ENCODE data around the gene TCEA2. TPM values are rescaled to one million over a fixed set of nuclear protein-coding genes. Genes with fewer than 3 reads are reported as not detected.

TCEA2 gene
- total and polyA plus RNA-seq, 2 of the 13 experiments (the other 11 are each of a cell fraction or from before 2014, with no cell fraction given) = 28.1 to 33.7 TPM

DNA sequence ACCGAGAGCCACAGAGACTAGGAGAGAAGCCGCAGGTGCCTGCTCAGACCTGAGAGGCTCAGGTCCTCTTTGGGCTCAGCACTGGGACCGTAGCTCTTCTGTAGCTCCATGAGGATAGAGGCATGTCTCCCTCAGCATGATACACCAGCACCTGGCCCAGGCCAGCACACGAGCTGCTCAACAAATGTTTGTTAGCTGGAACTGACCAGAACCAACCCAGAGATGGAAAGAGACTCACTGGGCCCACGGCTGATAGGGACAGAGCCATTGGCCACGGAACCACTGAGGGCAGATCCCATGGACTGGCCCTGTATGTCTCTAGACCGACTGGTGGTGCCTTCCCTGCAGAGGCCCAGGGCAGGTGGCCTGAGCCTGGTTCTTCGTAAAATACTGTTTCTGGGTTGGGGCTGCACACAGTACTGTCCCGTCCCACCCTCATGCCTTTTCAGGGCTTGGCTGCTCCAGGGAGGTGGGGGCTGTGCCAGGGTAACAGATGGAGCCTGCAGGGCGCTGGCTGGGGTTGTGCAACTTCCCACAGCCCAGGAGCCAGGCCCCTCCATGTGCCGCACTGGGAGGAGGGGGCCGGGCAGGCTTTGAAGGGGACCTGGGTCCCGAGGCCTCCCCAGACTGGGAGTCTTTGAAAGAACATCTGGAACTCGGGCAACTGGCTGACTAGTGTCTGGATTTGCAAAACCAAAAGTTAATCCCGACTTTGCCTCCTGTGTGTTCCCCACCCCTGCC is 21.8 kb upstream of the TCEA2 start (continued):
- TF ChIP-seq HOXA7 (CRISPR knock-in tag; IDR thresholded peaks at IDR 0.05) = no peak
- TF ChIP-seq, protein P1, sequence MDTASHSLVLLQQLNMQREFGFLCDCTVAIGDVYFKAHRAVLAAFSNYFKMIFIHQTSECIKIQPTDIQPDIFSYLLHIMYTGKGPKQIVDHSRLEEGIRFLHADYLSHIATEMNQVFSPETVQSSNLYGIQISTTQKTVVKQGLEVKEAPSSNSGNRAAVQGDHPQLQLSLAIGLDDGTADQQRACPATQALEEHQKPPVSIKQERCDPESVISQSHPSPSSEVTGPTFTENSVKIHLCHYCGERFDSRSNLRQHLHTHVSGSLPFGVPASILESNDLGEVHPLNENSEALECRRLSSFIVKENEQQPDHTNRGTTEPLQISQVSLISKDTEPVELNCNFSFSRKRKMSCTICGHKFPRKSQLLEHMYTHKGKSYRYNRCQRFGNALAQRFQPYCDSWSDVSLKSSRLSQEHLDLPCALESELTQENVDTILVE (CRISPR knock-in tag; IDR thresholded peaks at IDR 0.05) = no peak
- TF ChIP-seq ZNF7 (CRISPR knock-in tag; IDR thresholded peaks at IDR 0.05) = peak; percentile 25
- TF ChIP-seq, protein P2, sequence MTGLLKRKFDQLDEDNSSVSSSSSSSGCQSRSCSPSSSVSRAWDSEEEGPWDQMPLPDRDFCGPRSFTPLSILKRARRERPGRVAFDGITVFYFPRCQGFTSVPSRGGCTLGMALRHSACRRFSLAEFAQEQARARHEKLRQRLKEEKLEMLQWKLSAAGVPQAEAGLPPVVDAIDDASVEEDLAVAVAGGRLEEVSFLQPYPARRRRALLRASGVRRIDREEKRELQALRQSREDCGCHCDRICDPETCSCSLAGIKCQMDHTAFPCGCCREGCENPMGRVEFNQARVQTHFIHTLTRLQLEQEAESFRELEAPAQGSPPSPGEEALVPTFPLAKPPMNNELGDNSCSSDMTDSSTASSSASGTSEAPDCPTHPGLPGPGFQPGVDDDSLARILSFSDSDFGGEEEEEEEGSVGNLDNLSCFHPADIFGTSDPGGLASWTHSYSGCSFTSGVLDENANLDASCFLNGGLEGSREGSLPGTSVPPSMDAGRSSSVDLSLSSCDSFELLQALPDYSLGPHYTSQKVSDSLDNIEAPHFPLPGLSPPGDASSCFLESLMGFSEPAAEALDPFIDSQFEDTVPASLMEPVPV (CRISPR knock-in tag; IDR thresholded peaks at IDR 0.05) = peak; percentile 82; the same call in 1 of the 2 replicates
- TF ChIP-seq, protein P3, sequence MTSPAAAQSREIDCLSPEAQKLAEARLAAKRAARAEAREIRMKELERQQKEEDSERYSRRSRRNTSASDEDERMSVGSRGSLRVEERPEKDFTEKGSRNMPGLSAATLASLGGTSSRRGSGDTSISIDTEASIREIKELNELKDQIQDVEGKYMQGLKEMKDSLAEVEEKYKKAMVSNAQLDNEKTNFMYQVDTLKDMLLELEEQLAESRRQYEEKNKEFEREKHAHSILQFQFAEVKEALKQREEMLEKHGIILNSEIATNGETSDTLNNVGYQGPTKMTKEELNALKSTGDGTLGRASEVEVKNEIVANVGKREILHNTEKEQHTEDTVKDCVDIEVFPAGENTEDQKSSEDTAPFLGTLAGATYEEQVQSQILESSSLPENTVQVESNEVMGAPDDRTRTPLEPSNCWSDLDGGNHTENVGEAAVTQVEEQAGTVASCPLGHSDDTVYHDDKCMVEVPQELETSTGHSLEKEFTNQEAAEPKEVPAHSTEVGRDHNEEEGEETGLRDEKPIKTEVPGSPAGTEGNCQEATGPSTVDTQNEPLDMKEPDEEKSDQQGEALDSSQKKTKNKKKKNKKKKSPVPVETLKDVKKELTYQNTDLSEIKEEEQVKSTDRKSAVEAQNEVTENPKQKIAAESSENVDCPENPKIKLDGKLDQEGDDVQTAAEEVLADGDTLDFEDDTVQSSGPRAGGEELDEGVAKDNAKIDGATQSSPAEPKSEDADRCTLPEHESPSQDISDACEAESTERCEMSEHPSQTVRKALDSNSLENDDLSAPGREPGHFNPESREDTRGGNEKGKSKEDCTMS (CRISPR knock-in tag; conservative IDR thresholded peaks at IDR 0.05) = peak; percentile 69; the same call in 1 of the 2 replicates
- TF ChIP-seq, protein P4, sequence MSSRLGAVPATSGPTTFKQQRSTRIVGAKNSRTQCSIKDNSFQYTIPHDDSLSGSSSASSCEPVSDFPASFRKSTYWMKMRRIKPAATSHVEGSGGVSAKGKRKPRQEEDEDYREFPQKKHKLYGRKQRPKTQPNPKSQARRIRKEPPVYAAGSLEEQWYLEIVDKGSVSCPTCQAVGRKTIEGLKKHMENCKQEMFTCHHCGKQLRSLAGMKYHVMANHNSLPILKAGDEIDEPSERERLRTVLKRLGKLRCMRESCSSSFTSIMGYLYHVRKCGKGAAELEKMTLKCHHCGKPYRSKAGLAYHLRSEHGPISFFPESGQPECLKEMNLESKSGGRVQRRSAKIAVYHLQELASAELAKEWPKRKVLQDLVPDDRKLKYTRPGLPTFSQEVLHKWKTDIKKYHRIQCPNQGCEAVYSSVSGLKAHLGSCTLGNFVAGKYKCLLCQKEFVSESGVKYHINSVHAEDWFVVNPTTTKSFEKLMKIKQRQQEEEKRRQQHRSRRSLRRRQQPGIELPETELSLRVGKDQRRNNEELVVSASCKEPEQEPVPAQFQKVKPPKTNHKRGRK (CRISPR knock-in tag; IDR thresholded peaks at IDR 0.05) = no peak
- TF ChIP-seq ZNF879 (CRISPR knock-in tag; IDR thresholded peaks at IDR 0.05) = no peak
- peak; percentile 44; the same call in 1 of the 2 replicates for TF ChIP-seq REPIN1 (CRISPR knock-in tag; IDR thresholded peaks at IDR 0.05; ENCODE audit: borderline replicate concordance, low read depth)
- peak; percentile 30 for TF ChIP-seq ZNF891 (CRISPR knock-in tag; IDR thresholded peaks at IDR 0.05)
- TF ChIP-seq, protein P5, sequence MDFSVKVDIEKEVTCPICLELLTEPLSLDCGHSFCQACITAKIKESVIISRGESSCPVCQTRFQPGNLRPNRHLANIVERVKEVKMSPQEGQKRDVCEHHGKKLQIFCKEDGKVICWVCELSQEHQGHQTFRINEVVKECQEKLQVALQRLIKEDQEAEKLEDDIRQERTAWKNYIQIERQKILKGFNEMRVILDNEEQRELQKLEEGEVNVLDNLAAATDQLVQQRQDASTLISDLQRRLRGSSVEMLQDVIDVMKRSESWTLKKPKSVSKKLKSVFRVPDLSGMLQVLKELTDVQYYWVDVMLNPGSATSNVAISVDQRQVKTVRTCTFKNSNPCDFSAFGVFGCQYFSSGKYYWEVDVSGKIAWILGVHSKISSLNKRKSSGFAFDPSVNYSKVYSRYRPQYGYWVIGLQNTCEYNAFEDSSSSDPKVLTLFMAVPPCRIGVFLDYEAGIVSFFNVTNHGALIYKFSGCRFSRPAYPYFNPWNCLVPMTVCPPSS (IDR thresholded peaks at IDR 0.05) = no peak
- no peak for TF ChIP-seq HMGA1 (CRISPR knock-in tag; conservative IDR thresholded peaks at IDR 0.05)
- peak; percentile 31 for TF ChIP-seq YY1 (IDR thresholded peaks at IDR 0.05; ENCODE audit: insufficient read depth, insufficient replicate concordance, low read depth, low read length)
- TF ChIP-seq SNRNP70 (IDR thresholded peaks at IDR 0.05; ENCODE audit: low read depth, low read length) = no peak
- TF ChIP-seq, protein P6, sequence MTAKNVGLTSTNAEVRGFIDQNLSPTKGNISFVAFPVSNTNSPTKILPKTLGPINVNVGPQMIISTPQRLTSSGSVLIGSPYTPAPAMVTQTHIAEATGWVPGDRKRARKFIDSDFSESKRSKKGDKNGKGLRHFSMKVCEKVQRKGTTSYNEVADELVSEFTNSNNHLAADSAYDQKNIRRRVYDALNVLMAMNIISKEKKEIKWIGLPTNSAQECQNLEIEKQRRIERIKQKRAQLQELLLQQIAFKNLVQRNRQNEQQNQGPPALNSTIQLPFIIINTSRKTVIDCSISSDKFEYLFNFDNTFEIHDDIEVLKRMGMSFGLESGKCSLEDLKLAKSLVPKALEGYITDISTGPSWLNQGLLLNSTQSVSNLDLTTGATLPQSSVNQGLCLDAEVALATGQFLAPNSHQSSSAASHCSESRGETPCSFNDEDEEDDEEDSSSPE (CRISPR knock-in tag; IDR thresholded peaks at IDR 0.05) = no peak; the same call in 1 of the 2 replicates
- no peak for TF ChIP-seq TCF12 (IDR thresholded peaks at IDR 0.05)
- 0 out of 2 replicates have a peak, but pooled peaks have one; percentile 19 for TF ChIP-seq TCF12 (CRISPR knock-in tag; IDR thresholded peaks at IDR 0.05)
- 0 out of 2 replicates have a peak, but pooled peaks have one; percentile 2 for TF ChIP-seq ZNF44 (CRISPR knock-in tag; IDR thresholded peaks at IDR 0.05)
- TF ChIP-seq TEAD3 (CRISPR knock-in tag; optimal IDR thresholded peaks at IDR 0.05; ENCODE audit: borderline replicate concordance) = peak; percentile 58
- TF ChIP-seq ZBTB1 (CRISPR knock-in tag; IDR thresholded peaks at IDR 0.05; ENCODE audit: borderline replicate concordance) = no peak; the same call in 1 of the 2 replicates
- peak; percentile 45; the same call in 1 of the 2 replicates for TF ChIP-seq SOX5 (CRISPR knock-in tag; IDR thresholded peaks at IDR 0.05; ENCODE audit: borderline replicate concordance)
